IPS-15b (cell line): ENCODE results near the gene NPAS2.

Experiments
- H3K27me3 ChIP-seq: one replicate; pipeline ENCODE4 v1.6.1; 2013; ENCODE audit warnings: low read length; ENCODE audit not compliant: control insufficient read depth, insufficient read depth
- H3K36me3 ChIP-seq: one replicate; pipeline ENCODE4 v1.6.1; 2013; ENCODE audit warnings: low read length; ENCODE audit not compliant: control insufficient read depth, insufficient read depth
- H3K4me1 ChIP-seq: one replicate; pipeline ENCODE4 v1.6.1; 2013; ENCODE audit warnings: mild to moderate bottlenecking, low read length; ENCODE audit not compliant: control insufficient read depth, insufficient read depth
- H3K4me3 ChIP-seq: one replicate; pipeline ENCODE4 v1.5.1; 2013; ENCODE audit warnings: low read depth, low read length
- H3K9ac ChIP-seq: one replicate; pipeline ENCODE4 v1.6.1; 2013; ENCODE audit warnings: low read depth, mild to moderate bottlenecking, low read length
- H3K9me3 ChIP-seq: one replicate; pipeline ENCODE4 v1.6.1; 2013; ENCODE audit warnings: mild to moderate bottlenecking, low read length; ENCODE audit not compliant: control insufficient read depth, insufficient read depth

Gene NPAS2

GRCh38 chr2:100935372-100935752, 115.4 kb downstream of the NPAS2 start:
- Histone ChIP-seq H3K27me3 (no peaks in the 10 kb centered on the region), H3K4me1 (no peaks in the 10 kb centered on the region), H3K4me3 (no peak overlapping the region), H3K36me3 (no peaks in the 10 kb centered on the region), H3K9ac (no peak overlapping the region), H3K9me3 (no peaks in the 10 kb centered on the region)

- Histone ChIP-seq H3K4me3 (no peak overlapping the region), H3K27me3 (no peaks in the 10 kb centered on the region), H3K9me3 (no peaks in the 10 kb centered on the region), H3K9ac (no peak overlapping the region), H3K4me1 (no peaks in the 10 kb centered on the region), H3K36me3 (no peaks in the 10 kb centered on the region)
Observed at GRCh38 chr2:100936070-100936741, 116.3 kb downstream of the NPAS2 start.

- Histone ChIP-seq H3K27me3 (no peaks in the 10 kb centered on the region), H3K9ac (no peak overlapping the region), H3K36me3 (no peaks in the 10 kb centered on the region), H3K4me3 (no peak overlapping the region), H3K4me1 (no peaks in the 10 kb centered on the region), H3K9me3 (no peaks in the 10 kb centered on the region)
Observed at GRCh38 chr2:100936972-100937542, 117.1 kb downstream of the NPAS2 start.

DNA sequence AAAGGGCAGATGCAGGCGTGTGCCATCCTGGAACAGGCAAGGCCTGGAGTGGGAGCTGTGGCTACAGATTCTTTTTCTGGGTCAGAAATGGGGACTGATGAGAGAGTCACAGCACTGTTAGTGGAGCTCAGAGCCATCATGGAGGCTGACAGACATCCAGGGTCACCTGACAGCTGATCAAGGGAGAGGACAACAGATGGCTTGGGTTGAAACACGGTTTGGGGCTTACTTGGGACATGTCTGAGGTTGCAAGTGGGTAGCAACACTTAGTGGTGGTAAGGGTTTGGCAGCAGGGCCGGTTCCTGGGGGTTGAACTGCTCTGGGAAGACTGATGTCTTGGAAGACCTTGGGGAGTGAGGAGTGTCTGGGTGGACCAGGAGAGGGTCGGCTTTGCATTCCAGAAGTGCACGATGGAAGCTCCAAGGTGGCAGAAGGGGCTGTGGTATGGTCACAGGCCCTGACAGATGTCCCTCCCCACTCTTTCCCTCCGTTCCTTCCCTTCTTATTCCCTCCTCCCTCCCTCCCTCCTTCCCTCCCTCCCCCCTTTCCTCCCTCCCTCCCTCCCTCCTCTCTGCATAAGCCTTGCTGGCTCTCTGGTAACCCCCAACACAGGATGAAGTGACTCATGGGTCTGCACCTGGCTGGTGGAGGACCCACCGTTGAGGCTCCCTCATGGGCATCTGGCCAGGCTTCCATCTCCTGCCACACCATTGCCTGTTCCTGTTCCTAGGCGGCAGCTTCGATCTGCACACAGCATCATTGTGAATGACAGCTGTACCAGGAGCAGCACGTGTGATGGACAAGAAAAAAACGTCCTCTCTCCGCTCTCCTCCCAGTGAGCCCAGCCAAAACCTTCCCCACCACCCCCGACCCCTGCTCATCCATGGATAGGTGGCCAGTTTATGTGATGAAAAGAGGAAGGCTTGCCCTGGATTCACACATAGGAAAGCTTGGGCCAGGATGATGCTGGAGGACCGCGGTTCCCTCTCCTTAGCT, 118.4 kb downstream of the NPAS2 start:
- H3K9me3 ChIP-seq, result no peaks in the 10 kb centered on the region
- H3K4me3 ChIP-seq, result no peak overlapping the region
- H3K4me1 ChIP-seq, result no peaks in the 10 kb centered on the region
- H3K27me3 ChIP-seq, result no peaks in the 10 kb centered on the region
- H3K36me3 ChIP-seq, result no peaks in the 10 kb centered on the region
- H3K9ac ChIP-seq, result no peak overlapping the region

DNA sequence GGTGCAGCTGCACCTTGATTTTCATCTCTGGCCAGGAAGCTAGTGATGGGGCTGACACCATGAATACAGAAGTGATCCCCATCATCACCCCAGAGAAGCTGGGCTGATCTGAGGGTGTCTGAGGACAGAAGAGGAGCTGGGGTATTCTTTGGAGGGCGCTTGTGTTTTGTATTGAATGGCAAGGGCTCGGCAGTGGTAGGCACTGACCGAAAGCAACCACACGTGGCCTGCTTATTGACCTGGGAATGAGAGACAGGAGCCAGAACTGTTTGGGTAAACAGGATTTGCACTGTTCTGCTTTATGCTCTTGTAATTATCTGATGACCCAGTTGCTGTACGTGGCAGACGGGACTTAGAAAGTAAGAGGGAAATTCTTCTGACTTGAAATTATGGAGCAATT, 119.5 kb downstream of the NPAS2 start:
- Histone ChIP-seq H3K4me3 (no peak overlapping the region), H3K4me1 (no peaks in the 10 kb centered on the region), H3K27me3 (no peaks in the 10 kb centered on the region), H3K9me3 (no peaks in the 10 kb centered on the region), H3K9ac (no peak overlapping the region), H3K36me3 (no peaks in the 10 kb centered on the region)

- Histone ChIP-seq H3K36me3 (no peaks in the 10 kb centered on the region), H3K9ac (no peak overlapping the region), H3K4me1 (no peaks in the 10 kb centered on the region), H3K9me3 (no peaks in the 10 kb centered on the region), H3K27me3 (no peaks in the 10 kb centered on the region), H3K4me3 (no peak overlapping the region)
Observed at GRCh38 chr2:100940240-100940639, 120.3 kb downstream of the NPAS2 start.

GRCh38 chr2:100940766-100941645, 121.1 kb downstream of the NPAS2 start:
- H3K27me3 ChIP-seq, result no peaks in the 10 kb centered on the region
- no peaks in the 10 kb centered on the region for H3K4me1 ChIP-seq
- no peak overlapping the region for H3K4me3 ChIP-seq
- H3K9ac ChIP-seq, result no peak overlapping the region
- H3K9me3 ChIP-seq, result no peaks in the 10 kb centered on the region
- H3K36me3 ChIP-seq, result no peaks in the 10 kb centered on the region

DNA sequence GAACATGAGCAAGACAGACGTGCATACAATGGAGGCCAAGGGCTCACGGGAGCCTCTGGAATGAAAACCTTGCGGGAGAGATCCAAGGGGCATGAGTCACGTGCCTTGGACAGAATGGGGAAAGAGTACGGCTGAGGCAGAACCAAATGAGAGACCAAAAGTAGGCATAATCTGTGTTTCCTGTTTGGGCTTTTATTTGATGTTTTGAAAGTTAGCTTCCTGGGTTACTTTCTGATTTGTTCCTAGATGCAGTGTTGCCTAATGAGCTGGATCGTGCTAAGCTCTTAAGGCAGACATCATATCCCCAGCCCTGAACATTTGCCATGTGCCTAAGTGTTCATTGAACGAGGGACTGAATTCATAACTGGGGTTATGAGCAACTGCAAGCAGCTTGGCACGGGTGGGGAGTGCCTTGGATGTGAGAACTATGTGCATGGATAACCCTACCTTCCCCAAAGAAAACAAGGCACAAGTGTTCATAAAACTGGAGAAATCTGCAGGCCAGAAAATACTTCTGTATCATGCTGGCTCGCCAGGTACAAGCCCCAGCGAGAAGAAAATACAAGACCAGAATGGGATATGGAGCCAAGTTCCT, 121.8 kb downstream of the NPAS2 start:
- no peak overlapping the region for H3K9ac ChIP-seq
- H3K4me3 ChIP-seq, result no peak overlapping the region
- no peaks in the 10 kb centered on the region for H3K36me3 ChIP-seq
- H3K4me1 ChIP-seq, result no peaks in the 10 kb centered on the region
- H3K9me3 ChIP-seq, result no peaks in the 10 kb centered on the region
- no peaks in the 10 kb centered on the region for H3K27me3 ChIP-seq

GRCh38 chr2:100944617-100945432, 124.9 kb downstream of the NPAS2 start:
- Histone ChIP-seq H3K36me3 (no peaks in the 10 kb centered on the region), H3K4me3 (no peak overlapping the region), H3K9ac (no peak overlapping the region), H3K4me1 (peaks cover 8% of the 10 kb centered on the region), H3K9me3 (no peaks in the 10 kb centered on the region), H3K27me3 (no peaks in the 10 kb centered on the region)

DNA sequence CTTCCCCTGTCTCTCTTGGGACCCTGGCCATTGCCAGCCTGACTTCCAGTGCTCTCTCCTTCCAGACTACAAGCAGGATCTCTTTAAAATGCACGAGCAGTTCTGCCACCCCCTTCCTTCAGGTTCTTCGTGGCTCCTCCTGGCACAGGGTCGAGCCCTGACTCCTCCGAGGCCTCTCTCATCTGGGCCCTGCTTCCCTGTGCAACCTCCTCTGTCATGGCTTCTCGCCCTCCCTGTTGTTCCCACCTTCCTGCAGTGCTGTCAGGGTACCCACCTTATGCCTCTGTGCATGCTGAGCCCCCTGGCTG, 125.4 kb downstream of the NPAS2 start:
- Histone ChIP-seq H3K4me1 (peaks cover 9% of the 10 kb centered on the region), H3K9ac (no peak overlapping the region), H3K36me3 (no peaks in the 10 kb centered on the region), H3K4me3 (no peak overlapping the region), H3K9me3 (no peaks in the 10 kb centered on the region), H3K27me3 (no peaks in the 10 kb centered on the region)
